Measurements from ENCODE around the gene FCN1. TPM values are rescaled to one million over a fixed set of nuclear protein-coding genes. Genes with fewer than 3 reads are reported as not detected.
A peak's percentile ranks its signal among the peaks of the same experiment; 100 is the strongest.

The FCN1 gene
- total RNA-seq, 8 experiments from 2014 or later, result 0.05 to 0.45 (median 0.13) TPM; not detected in 1

- H3K4me1 ChIP-seq (replicated peaks in 1 of 2), result peaks cover 7% of the 10 kb centered on the region in 2 donors
- no peak overlapping the region for H3K27ac ChIP-seq
- in situ Hi-C loops (cut with MboI; ENCODE audit: low pct_unique_long_range_greater_than_20kb in 2 of 9, low sequenced_read_pairs in 9 of 9, unreplicated experiment in 9 of 9), result no loop called here
- no peak overlapping the region for H3K4me3 ChIP-seq
- peak in 2 of 8 experiments; percentile 23 to 76 for ATAC-seq (replicated peaks in 6 of 8)
- WGBS, 10 experiments, result 10 to 100% (median 57%) methylated on average over 1 to 7 of the region's 13 CpGs; no CpG with 5 or more reads in 2 of the 10 experiments
These were observed 11.8 kb upstream of the FCN1 start for GRCh38 chr9:134929193-134930158.

- peak in 1 of 8 experiments; percentile 43 for ATAC-seq (replicated peaks in 6 of 8)
- in situ Hi-C loops (cut with MboI; ENCODE audit: low pct_unique_long_range_greater_than_20kb in 2 of 9, low sequenced_read_pairs in 9 of 9, unreplicated experiment in 9 of 9), result no loop called here
- WGBS, 10 experiments, result 70 to 100% (median 81%) methylated on average over 1 to 8 of the region's 15 CpGs; no CpG with 5 or more reads in 3 of the 10 experiments
- Histone ChIP-seq H3K27ac (no peak overlapping the region), H3K4me1 (replicated peaks in 1 of 2) (no peaks in the 10 kb centered on the region), H3K4me3 (no peak overlapping the region)
These were observed 10.9 kb upstream of the FCN1 start for GRCh38 chr9:134928436-134929192.

- no peak overlapping the region for H3K27ac ChIP-seq
- no peak for ATAC-seq (replicated peaks in 6 of 8)
- no peaks in the 10 kb centered on the region for H3K4me1 ChIP-seq (replicated peaks in 1 of 2)
- 20 to 100% (median 63%) methylated on average over 1 to 5 of the region's 7 CpGs; no CpG with 5 or more reads in 1 of the 10 experiments for WGBS, 10 experiments
- in situ Hi-C loops (cut with MboI; ENCODE audit: low pct_unique_long_range_greater_than_20kb in 2 of 9, low sequenced_read_pairs in 9 of 9, unreplicated experiment in 9 of 9), result no loop called here
- H3K4me3 ChIP-seq, result no peak overlapping the region
These were observed 7.3 kb upstream of the FCN1 start for GRCh38 chr9:134925011-134925511.

- ATAC-seq (replicated peaks in 6 of 8), result no peak
- in situ Hi-C loops (cut with MboI; ENCODE audit: low pct_unique_long_range_greater_than_20kb in 2 of 9, low sequenced_read_pairs in 9 of 9, unreplicated experiment in 9 of 9), result no loop called here
- no peak overlapping the region for H3K27ac ChIP-seq
These were observed 5.8 kb upstream of the FCN1 start for GRCh38 chr9:134923466-134923865.

GRCh38 chr9:134922932-134923240 is 5.2 kb upstream of the FCN1 start:
- Histone ChIP-seq H3K27ac (no peak overlapping the region), H3K4me3 (no peak overlapping the region), H3K4me1 (replicated peaks in 1 of 2) (no peaks in the 10 kb centered on the region)
- in situ Hi-C loops (cut with MboI; ENCODE audit: low pct_unique_long_range_greater_than_20kb in 2 of 9, low sequenced_read_pairs in 9 of 9, unreplicated experiment in 9 of 9), result no loop called here
- WGBS, 10 experiments, result 38 to 100% (median 81%) methylated on average over 1 to 2 of the region's 9 CpGs; no CpG with 5 or more reads in 5 of the 10 experiments
- ATAC-seq (replicated peaks in 6 of 8), result no peak

More at GRCh38 chr9:134923466-134923865, 5.8 kb upstream of the FCN1 start:
- H3K4me3 ChIP-seq, result no peak overlapping the region
- 8 to 83% (median 76%) methylated on average over 1 to 6 of the region's 7 CpGs; no CpG with 5 or more reads in 4 of the 10 experiments for WGBS, 10 experiments
- no peaks in the 10 kb centered on the region for H3K4me1 ChIP-seq (replicated peaks in 1 of 2)

GRCh38 chr9:134922066-134922931 is 4.6 kb upstream of the FCN1 start:
- 20 to 86% (median 67%) methylated on average over 1 to 10 of the region's 14 CpGs; no CpG with 5 or more reads in 5 of the 10 experiments for WGBS, 10 experiments
- ATAC-seq (replicated peaks in 6 of 8), result peak in 1 of 8 experiments; percentile 35
- in situ Hi-C loops (cut with MboI; ENCODE audit: low pct_unique_long_range_greater_than_20kb in 2 of 9, low sequenced_read_pairs in 9 of 9, unreplicated experiment in 9 of 9), result no loop called here

GRCh38 chr9:134919303-134919702 is 1.6 kb upstream of the FCN1 start:
- H3K4me3 ChIP-seq, result no peak overlapping the region
- 47 to 95% (median 83%) methylated on average over 1 to 3 of the region's 3 CpGs; no CpG with 5 or more reads in 3 of the 10 experiments for WGBS, 10 experiments
- in situ Hi-C loops (cut with MboI; ENCODE audit: low pct_unique_long_range_greater_than_20kb in 2 of 9, low sequenced_read_pairs in 9 of 9, unreplicated experiment in 9 of 9), result no loop called here
- no peak for ATAC-seq (replicated peaks in 6 of 8)
- H3K27ac ChIP-seq, result no peak overlapping the region
- no peaks in the 10 kb centered on the region for H3K4me1 ChIP-seq (replicated peaks in 1 of 2)

More at GRCh38 chr9:134922066-134922931, 4.6 kb upstream of the FCN1 start:
- no peaks in the 10 kb centered on the region for H3K4me1 ChIP-seq (replicated peaks in 1 of 2)
- H3K27ac ChIP-seq, result no peak overlapping the region
- no peak overlapping the region for H3K4me3 ChIP-seq

- no peak overlapping the region for H3K4me3 ChIP-seq
- no peaks in the 10 kb centered on the region for H3K4me1 ChIP-seq (replicated peaks in 1 of 2)
- WGBS, 10 experiments, result 12 to 100% (median 69%) methylated on average over 1 to 6 of the region's 10 CpGs; no CpG with 5 or more reads in 2 of the 10 experiments
- ATAC-seq (replicated peaks in 6 of 8), result no peak
- in situ Hi-C loops (cut with MboI; ENCODE audit: low pct_unique_long_range_greater_than_20kb in 2 of 9, low sequenced_read_pairs in 9 of 9, unreplicated experiment in 9 of 9), result no loop called here
- H3K27ac ChIP-seq, result no peak overlapping the region
These were observed 934 bp upstream of the FCN1 start for GRCh38 chr9:134918646-134919045.

GRCh38 chr9:134916161-134916665 is 1.5 kb downstream of the FCN1 start:
- Histone ChIP-seq H3K4me1 (replicated peaks in 1 of 2) (no peaks in the 10 kb centered on the region), H3K4me3 (no peak overlapping the region), H3K27ac (no peak overlapping the region)
- ATAC-seq (replicated peaks in 6 of 8), result no peak
- 0 to 58% (median 50%) methylated on average over 1 to 2 of the region's 8 CpGs; no CpG with 5 or more reads in 7 of the 10 experiments for WGBS, 10 experiments
- in situ Hi-C loops (cut with MboI; ENCODE audit: low pct_unique_long_range_greater_than_20kb in 2 of 9, low sequenced_read_pairs in 9 of 9, unreplicated experiment in 9 of 9), result no loop called here

- WGBS, 10 experiments, result 12 to 100% (median 81%) methylated on average over 2 to 13 of the region's 26 CpGs; no CpG with 5 or more reads in 5 of the 10 experiments
- Histone ChIP-seq H3K4me1 (replicated peaks in 1 of 2) (no peaks in the 10 kb centered on the region), H3K27ac (no peak overlapping the region), H3K4me3 (no peak overlapping the region)
- no peak for ATAC-seq (replicated peaks in 6 of 8)
- in situ Hi-C loops (cut with MboI; ENCODE audit: low pct_unique_long_range_greater_than_20kb in 2 of 9, low sequenced_read_pairs in 9 of 9, unreplicated experiment in 9 of 9), result no loop called here
These were observed 2.4 kb downstream of the FCN1 start for GRCh38 chr9:134915046-134915985.

- H3K4me3 ChIP-seq, result no peak overlapping the region
- no peak for ATAC-seq (replicated peaks in 6 of 8)
- 0 to 90% (median 73%) methylated on average over 1 to 5 of the region's 7 CpGs; no CpG with 5 or more reads in 4 of the 10 experiments for WGBS, 10 experiments
- H3K4me1 ChIP-seq (replicated peaks in 1 of 2), result no peaks in the 10 kb centered on the region
- in situ Hi-C loops (cut with MboI; ENCODE audit: low pct_unique_long_range_greater_than_20kb in 2 of 9, low sequenced_read_pairs in 9 of 9, unreplicated experiment in 9 of 9), result no loop called here
- H3K27ac ChIP-seq, result no peak overlapping the region
These were observed 3.2 kb downstream of the FCN1 start for GRCh38 chr9:134914501-134914834.

Data from motor neuron (in vitro differentiated cells).